HG03025 (cell line): ENCODE measurements around the gene DNAI4.
"Not testable (repeated sequence)": the region's sequence is repeated elsewhere in the genome, so short reads cannot be mapped to it uniquely, and the experiment has no call there.

ENCODE experiments used
- ATAC-seq: cut with Tn5 transposase; IDR thresholded peaks from one replicate; pipeline ENCODE4 v1.9.1; 2021; ENCODE audit warnings: mild to moderate bottlenecking, moderate library complexity; ENCODE audit not compliant: unreplicated experiment, low FRiP score

Gene DNAI4, protein sequence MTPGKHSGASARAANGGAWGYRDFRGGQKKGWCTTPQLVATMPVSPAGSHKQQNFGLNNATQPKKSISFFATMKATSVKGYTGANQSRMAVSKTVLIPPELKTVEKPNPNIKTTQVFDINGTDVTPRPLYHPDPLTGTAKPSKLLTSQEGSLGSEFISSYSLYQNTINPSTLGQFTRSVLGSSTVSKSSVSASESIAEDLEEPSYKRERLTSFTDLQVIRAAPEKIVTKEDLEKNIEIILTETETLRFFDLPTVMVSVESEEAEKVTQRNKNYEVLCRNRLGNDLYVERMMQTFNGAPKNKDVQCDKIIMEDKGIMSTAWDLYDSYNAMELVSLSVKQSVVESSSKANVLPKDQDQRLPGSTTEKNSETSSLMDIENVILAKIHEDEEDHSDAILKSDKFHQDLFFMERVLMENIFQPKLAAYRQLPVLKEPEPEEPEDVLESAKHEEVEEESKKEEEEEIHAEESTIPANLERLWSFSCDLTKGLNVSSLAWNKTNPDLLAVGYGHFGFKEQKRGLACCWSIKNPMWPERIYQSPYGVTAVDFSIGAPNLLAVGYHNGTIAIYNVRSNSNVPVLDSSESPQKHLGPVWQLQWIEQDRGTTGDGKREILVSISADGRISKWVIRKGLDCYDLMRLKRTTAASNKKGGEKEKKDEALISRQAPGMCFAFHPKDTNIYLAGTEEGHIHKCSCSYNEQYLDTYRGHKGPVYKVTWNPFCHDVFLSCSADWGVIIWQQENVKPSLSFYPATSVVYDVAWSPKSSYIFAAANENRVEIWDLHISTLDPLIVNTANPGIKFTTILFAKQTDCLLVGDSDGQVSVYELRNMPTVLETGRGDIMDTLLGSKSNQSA

DNA sequence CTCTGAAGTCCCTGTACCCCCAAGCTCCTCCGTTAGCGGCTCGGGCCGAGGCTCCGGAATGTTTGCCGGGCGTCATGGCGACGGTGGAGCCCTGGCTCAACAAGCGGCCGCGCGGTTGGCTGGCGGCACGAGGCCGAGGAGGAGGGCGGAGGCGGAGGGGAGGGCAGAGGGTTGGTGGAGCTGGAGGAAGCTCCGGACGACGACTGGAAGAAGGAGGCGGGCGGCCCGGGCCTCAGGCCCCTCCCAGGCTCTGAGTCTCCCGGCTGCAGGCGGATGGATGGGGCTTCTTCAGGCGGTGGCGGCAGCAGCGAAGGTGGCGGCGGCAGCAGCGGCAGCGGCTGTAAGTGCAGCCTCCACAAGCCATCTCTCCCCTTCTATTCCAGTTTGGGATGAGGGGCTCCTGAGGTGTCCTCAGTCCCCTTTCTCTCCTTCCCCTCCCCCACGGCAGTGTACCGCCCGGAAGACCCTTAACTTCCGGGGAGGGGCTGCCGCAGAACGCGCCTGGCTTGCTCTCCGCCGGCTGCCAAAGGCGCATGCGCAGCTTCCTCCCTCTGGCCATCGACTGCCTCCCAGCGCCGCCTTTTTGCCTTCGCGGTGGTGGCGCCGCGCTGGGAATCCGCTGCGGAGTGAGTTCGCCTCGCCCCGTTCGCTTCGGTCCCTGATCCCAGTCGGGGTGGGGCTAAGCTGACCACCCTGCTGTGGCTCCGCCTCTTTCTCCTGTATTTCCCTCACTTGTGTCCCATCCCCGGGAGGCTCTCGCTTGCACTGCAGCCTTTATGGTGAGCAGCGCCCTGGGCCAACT is at the start of gene DNAI4, which contains the start of gene MIER1:
Gene DNAI4, minus strand, starts transcription at position 101 of the 802 bp plus-strand sequence. Its CDS starts 25 bp downstream, at position 76.
Gene MIER1, plus strand, starts transcription at position 235 of the 802 bp plus-strand sequence. Its CDS starts 39 bp downstream, at position 274.
- ATAC-seq: peak; percentile 98

DNA sequence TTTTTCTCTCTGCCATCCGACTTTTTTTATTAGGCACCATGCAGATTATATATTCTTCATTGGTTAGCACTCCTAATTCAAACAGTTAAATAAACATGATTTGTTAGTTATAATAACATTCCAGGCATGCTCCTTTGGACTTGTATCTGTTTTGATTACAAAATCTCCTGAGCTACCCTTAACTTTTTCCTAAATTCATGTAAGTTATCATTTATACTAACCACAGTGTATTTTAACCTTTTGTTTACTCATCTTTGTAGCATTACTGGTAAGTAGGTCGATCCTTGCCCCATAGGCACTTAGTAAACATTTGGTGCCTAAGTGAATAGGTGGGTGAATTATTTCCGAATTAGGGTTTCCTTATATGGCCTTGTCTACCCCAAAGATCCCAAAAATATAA is 43.9 kb upstream of the DNAI4 start:
- ATAC-seq: no peak

DNA sequence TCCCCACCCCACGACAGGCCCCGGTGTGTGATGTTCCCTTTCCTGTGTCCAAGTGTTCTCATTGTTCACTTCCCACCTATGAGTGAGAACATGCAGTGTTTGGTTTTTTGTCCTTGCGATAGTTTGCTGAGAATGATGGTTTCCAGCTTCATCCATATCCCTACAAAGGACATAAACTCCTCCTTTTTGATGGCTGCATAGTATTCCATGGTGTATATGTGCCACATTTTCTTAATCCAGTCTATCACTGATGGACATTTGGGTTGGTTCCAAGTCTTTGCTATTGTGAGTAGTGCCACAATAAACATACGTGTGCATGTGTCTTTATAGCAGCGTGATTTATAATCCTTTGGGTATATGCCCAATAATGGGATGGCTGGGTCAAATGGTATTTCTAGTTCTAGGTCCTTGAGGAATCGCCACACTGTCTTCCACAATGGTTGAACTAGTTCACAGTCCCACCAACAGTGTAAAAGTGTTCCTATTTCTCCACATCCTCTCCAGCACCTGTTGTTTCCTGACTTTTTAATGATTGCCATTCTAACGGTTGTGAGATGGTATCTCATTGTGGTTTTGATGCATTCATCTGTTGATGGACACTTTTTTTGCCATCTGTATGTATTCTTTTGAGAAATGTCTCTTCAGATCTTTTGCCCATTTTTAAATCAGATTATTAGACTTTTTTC is 41.7 kb upstream of the DNAI4 start:
- not testable (repeated sequence) for ATAC-seq

DNA sequence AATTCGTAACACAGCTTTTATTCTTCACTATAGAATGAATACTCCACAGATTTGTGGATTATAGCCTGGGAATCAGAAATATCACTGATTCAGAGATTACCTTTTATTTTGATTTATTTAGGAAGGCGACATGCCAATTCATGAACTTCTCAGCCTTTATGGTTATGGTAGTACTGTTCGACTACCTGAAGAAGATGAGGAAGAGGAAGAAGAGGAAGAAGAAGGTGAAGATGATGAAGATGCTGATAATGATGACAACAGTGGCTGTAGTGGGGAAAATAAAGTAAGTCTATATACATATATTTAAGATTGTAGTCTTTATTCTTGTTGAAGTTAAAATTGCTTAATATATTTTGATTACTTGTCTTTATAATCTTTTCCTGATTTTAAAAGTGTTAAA is 33.3 kb upstream of the DNAI4 start:
- ATAC-seq: no peak

DNA sequence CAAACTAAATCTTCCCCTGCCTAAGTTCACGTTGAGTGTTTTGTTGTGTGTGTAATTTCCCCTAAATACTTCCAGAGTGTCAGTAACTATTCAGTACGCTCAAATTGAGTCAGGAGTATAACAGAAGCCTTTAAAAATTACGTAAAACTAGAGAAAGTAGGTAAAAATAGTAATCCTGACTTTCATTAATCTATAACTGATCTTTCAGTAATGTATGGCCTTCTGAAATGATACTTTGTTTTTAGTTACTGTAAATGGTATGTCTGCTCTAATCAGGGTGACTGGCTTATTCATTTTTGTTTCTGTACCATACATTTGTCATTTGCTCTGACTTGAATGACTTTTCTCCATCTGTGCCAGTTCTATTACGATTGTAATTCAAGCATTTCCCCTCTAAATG is 29.6 kb upstream of the DNAI4 start:
- peak; percentile 66 for ATAC-seq

DNA sequence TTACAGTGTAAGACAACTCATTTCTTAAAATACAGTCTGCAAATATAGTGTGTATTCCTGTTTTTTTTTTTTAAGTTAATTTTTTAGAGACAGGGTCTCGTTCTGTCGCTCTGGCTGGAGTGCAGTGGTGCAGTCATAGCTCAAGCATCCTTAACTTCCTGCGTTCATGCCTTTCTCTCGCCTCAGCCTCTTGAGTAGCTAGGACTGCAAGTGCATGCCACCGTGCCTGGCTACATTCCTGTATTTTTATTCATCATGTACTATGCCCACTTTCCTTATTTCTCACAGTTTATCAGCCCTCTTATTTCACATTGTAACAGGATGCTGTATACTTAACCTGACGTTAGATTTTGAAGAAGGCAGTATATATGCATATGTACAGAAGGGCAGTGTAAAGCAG is 26.9 kb upstream of the DNAI4 start:
- ATAC-seq: no peak

DNA sequence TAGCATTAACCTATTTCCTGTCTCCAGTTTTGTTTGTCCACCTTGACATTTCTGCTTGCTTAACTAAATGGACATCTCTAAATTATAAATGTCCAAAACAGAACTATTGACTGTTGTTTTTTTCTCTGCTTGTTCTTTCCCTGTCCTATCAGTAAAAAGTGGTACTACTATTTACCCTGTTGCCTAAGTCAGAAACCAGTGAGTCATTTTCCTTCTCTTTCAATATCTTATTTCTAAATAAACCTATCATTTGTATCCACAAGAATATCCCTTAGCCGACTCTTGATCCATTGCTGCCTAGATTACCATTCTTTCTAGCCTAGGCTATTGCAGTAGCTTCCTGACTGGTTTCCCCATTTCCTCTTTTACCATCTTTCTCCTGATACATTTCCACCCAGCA is 22.6 kb upstream of the DNAI4 start:
- ATAC-seq: no peak

DNA sequence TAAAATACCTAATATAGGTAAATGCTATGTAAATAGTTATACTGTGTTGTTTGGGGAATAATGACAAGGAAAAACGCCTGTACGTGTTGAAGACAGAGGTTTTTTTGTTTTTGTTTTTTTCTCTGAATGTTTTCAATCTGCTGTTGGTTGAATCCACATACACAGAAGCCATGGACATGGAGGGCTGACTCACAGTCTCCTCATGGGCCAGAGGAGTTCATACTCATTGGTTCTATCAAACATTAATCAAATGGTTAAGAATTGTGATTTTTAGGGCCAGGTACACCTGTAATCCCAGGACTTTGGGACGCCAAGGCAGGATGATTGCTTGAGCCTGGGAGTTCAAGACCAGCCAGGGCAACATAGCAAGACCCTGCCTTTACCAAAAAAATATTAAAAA is 20.7 kb upstream of the DNAI4 start:
- ATAC-seq: no peak

DNA sequence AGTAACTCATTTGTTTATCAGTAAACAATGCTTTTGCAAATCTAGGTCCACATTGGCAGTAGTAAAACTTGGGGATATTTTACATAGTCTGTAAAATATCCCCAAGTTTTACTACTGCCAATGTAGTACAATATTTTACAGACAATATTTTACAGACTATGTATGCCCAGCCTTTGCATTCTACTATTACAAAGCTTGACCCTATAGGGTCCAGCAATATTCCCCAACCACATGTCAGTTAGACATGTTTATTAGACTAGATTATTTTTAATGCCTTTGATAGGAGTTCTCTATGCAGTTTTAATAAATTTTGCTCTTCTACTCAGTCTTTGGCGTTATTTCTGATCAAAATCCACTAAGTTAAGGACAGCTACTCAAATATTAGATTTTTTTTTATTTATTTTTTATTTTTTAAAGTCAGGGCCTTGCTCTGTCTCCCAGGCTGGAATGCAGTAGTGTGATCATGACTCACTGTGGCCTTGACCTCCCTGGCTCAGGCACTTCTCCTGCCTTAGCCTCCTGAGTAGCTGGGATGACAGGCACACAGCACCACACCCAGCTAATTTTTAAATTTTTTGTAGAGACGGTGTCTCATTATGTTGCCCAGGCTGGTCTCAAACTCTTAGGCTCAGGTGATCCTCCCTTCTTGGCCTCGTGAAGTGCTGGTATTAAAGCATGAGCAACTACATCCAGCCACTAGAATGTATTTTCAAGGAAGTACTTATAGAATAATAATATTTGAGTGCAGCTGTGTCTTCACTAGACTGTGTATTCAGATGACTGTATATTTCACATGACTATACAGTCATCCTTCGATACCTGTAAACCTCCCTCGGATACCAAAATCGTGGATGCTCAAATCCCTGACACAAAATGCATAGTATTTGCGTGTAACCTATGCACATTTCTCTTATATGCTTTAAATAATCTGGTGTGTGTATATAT is 19.9 kb upstream of the DNAI4 start:
- ATAC-seq: no peak

DNA sequence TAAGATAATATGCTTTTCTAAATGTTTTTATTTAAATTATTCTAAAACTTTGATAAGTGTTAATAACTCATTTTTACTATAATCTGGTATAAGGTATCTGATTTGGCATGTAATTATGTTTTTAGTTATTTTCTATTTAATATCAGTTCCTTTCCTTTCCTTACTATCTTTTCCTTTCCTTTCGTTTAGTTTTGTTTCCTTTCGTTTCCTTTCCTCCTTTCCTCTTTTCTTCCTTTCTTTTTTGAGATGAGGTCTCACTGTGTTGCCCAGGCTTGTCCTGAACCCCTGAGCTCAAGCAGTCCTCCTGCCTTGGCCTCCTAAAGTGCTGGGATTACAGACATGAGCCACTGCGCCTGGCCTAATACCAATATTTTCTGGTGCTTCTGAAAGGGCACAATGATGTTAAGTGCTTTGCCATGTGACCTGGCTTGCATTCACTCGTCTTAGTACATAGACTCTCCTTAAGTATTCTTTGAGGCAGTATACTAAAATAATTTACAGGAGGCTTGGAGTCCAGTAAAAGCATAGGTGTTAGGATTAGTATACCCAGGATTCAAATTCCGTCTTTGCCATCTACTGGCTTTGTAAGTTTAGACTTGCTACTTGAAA is 18.8 kb upstream of the DNAI4 start:
- no peak for ATAC-seq

DNA sequence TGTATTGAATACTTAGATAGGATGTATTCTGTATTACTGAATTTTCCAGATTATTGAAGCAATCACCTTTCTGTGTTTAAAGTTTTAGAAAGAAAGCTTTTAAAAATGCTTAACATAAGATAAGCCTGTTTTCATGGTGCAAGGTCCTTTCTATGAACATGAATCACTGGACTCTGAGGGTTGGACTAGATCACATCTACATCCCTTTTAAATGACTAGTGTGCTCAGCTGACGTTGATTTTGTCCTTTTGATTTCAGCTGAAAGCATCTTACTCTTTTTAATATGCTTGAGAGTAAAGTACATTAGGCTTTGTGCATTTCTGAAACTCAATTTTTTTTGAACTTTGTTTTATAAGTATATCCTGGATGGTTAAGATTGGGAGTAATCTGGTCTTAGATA is 16.3 kb upstream of the DNAI4 start:
- no peak for ATAC-seq

DNA sequence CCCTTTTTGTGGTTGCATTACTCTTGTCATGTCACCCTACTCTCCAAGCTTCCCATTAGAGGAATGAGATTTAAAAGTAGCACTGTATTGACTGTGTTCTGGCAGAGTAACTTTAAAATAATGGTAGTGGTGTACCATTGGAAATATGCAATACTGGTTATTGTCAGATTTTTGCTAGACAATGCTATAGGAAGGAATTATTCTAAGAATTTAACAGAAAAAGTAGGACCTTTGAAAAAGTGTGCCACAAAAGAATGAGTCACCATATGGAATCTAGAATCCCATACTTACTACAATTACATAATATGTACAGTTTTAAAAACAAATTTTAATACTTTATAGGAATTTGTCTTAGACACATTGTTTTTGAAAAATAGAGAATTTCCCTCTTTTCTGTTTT is 14.0 kb upstream of the DNAI4 start:
- ATAC-seq: no peak

DNA sequence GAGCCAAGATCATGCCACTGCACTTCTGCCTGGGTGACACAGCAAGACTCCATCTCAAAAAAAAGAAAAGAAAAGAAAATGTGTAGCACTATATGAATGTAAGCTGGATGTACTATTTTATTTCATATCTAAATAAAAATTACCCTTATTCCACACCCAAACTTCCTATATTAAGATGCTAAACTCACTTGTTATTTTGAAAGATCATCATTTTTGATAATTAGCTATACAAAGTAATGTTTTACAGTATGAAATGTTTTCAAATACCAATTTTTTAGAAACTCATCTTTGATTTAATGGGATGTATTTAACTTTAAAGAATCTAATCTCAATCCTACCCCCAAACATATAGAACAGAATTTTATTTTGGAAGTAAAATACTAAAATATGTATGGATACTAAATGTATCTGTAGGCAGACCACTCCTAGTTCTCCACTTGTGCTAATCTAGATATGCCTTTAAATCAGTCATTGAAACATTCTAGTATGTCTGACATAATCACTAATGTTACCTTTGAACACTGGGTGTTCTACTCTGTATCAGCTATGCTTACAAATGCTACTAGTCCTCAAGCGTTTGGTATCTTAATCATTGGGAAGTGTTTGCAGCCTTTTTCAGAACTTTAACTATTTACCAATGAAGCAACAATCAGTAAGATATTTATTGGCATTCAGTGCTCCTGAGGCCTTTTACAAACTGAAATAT is 13.0 kb upstream of the DNAI4 start:
- no peak for ATAC-seq

DNA sequence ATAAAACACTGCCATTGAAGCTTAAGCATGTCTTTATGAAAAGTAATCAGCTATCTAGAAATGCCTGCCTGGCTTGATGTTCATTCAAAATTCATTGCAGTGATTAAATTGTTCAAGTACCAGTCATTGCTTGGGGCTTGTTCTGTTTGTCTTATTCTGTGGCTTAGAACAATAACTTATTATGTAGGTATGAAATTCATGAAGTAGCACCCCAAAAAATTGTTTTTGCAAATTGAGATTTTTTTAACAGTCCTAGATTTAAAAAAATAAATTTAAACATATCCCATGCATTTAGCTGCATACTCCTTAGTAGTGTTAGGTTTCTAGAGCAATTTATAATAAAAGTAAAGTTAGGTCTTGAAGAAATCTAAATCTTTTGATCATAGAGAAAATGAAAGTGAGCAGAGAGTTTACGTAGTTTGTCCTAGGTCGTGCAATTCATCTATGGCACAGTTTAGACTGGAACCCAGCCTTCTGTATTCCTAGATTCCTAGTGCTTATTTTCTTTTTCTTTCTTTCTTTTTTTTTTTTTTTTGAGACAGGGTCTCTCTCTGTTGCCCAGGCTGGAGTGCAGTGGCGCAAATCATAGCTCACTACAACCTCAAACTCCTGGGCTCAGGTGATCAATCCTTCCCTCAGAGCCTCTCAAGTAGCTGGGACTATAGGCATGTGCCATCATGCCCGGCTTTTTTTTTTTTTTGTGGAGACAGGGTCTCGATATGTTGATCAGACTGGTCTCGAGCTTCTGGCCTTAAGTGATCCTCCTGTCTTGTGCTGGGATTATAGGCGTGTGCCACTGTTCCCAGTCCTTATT is 9.4 kb upstream of the DNAI4 start:
- ATAC-seq: no peak

DNA sequence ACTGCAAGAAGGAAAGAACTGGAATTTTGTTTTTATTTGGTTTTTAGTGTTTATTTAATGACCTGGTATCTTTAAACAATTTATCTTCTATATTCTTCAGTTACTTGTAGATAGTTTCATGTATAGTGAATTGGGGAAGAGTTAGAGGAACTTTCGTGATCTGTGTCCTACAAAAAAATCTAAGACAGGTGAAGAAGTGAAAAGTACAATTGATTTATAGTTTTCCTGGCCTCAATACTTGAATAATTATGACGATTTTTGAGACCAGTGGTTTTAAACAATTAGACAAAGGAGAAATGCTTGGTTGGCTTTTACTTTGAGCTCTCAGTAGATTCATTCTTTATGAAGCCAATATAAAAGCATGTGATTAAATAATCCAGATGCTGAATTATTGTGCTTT is 7.6 kb upstream of the DNAI4 start:
- no peak for ATAC-seq

DNA sequence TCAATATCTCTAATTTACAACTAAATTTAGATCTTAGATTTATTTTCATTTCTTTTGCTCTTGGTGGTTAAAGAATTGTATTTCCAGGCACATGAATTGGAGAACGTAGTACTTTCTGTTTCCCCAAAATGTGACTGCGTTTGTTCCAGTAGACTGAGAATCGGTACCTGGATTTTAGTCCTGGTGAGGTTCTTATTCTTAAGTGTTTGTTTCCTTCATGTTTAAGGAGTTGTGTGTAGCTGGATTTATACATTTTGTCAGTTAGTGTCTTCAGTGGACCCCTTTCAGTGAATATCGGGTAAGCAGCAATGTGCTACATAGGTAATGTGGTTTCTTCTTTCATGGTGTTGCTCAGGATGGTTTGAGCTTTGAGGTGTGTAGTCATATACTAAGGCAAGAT is 6.9 kb upstream of the DNAI4 start:
- no peak for ATAC-seq

DNA sequence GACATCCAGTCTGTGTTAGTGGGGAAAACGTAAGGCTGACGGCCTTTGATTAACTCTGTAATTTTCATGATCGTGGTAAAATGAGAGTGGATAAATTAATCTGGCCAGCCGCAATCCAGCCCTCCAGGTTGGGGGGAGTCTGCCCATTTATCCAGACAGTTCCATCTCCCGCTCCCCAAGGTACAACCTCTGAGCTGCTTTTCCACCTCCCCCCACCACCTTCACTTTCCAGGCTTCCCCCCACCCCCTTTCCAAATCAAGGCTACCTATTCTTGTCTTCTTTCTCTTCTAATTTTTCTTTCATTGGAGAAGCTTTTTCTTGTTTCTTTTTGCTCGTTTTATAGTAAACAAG is 6.1 kb upstream of the DNAI4 start:
- no peak for ATAC-seq
